CD1c-positive myeloid dendritic cell (primary cell): ENCODE results near the gene LEMD3.

ENCODE experiments used
- DNase-seq: peaks from one replicate; pipeline ENCODE4 v3.0.0-alpha.2; 2016; ENCODE audit errors: extremely low spot score

Gene LEMD3

DNA sequence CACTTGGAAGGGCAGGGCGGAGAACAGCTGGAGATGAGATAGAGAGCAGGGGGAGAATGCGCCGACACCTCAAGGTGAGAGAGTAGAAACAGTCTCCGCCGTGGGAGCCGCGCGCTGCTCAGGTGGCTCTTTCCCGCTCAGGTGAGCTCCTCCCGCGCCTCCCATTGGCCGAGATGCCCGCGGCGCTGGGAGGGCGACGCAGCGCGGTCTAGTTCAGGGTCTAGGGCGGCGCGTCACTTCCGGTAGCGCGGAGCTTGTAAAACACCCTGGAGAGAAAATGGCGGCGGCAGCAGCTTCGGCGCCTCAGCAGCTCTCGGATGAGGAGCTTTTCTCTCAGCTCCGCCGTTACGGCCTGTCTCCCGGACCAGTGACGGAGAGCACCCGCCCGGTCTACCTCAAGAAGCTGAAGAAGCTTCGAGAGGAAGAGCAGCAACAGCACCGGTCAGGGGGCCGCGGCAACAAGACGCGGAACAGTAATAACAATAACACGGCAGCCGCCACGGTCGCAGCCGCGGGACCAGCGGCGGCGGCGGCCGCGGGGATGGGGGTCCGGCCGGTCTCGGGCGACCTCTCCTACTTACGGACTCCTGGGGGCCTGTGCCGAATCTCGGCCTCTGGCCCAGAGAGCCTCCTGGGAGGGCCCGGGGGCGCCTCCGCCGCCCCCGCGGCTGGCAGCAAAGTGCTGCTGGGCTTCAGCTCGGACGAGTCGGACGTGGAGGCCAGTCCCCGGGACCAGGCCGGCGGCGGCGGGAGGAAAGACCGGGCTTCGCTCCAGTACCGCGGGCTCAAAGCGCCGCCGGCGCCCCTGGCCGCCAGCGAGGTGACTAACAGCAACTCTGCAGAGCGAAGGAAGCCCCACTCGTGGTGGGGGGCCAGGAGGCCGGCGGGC is at the start of gene LEMD3:
TSS of gene LEMD3 (plus strand) at position 264 of the 889 bp plus-strand sequence. CDS start at position 278, 14 bp downstream.
- DNase-seq = peak; percentile 95

DNA sequence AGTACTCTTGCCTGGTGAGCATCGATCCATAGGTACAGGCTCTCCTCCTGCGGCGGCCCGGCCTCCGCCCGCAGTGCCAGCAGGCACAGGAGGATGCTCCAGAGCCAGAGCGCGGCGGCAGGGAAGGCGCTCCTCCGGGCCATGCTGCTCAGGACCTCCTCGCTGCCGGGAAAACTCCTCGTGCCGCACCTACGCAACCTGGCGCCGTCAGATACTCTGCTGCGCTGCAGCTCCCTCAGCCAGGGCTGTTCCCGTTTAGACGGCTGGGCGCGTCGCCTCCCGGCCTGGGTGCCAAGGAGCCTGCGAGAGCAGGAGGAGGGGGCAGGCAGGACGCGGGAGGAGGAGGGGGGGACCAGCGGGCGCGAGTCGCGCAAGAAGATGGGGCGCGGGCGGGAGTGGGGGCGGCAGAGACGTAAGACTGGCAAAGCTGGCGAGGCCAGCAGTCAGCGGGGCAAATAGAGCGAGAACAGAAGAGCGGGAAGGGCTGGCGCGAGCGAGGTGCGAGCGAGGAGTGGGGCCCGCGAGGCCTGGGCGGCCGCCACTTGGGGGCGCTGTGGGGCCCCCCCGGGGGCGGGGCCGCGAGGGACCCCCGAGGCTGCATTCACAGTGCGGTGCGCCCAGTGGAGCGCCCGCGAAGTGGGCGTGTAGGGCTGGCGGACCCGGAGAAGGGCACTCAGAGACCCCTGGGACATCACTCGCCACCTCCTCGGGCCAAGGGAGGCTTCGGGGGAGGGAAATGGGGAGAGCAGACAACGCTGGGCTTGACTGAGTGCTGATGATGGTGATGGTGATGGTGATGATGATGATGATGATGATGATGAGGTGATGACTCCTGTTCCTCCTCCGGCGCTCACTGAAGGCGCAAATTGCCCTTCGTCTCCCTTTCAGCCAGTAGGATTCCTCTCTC is 48.1 kb upstream of the LEMD3 start, which contains the start of gene WIF1:
TSS of gene WIF1 (minus strand) at position 257 of the 907 bp plus-strand sequence. CDS start at position 143, 114 bp downstream.
- DNase-seq = peak; percentile 34

DNA sequence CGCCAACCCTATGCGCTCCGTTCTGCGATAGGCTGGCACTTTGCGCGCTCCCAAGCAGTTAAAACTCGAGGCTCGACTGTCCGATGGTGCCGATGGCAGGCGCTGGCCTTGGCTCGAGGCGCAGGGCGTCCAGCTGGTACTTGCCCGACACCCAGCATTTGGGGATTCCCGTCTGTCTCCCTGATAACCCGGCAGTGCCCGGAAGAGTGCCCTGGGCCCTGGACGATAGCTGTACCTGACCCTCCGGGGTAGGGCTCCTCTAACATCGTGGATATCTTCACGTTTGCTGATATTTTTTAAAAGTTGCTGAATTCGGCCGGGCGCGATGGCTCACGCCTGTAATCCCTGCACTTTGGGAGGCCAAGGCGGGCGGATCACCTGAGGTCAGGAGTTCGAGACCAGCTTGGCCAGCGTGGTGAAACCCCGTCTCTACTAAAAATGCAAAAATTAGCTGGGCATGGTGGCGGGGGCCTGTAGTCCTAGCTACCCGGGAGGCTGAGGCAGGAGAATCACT is 47.4 kb upstream of the LEMD3 start:
- DNase-seq = no peak

DNA sequence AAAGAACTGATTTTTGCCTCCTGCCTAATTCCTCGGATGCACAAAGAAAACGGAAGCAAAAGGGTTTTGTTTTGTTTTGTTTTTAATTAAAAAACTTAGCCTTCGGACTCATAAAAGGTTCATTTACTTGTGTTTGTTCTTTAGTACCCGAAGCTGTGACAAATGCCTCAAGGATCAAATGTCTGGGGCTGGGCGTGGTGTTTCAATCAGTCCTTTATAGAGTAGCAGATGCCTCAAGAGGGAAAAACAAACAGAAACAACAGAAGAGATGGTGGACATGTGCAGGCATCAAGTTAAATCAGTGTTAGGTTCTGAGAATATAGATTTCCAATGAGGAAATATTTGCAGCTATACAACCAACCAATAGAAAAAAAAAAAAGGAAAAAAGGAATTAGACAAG is 46.7 kb upstream of the LEMD3 start:
- no peak for DNase-seq

DNA sequence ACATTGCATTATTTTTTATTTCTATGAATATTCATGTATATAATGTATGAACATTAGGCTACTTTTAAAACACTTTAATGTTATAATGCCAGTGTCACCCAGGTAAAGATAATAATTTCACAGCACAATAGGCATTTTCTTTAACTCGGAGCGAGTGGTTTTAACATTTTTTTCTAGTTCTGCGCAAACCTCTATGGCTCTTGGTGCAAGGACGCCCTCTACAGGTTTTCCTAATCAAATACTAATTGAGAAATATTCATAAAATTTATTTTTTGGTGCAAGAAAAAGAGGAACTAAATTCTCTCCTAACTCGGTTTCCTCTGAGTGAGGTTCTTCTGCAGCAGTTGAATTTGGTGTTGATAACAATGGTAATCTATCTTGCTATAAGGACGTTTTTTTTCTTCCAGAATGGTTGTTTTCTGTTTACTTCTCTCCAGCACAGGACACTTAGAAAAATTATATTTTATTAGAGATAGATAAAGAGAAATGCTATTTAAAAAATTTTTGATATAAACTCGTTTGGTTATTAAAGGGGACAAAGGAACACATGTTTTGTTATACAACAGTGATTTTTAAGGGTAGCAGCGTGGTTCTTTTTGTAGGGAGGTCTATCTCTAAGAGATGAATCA is 45.8 kb upstream of the LEMD3 start:
- DNase-seq = peak; percentile 69

DNA sequence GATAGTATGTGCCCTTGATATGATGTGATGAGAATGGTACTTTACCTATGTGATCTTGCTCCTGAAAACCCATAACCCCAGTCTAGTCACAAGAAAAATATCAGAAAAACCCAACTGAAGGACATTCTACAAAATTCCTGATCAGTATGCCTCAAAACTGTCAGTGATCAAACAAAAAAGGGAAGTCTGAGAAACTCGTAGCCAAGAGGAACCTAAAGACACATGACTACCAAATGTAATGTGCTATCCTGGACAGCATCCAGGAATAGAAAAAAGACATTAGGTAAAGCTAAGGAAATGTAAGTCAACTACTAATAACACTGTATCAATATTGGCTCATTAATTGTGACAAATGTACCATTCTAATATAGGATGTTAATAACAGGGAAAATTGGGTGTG is 44.1 kb upstream of the LEMD3 start:
- DNase-seq = peak; percentile 45

DNA sequence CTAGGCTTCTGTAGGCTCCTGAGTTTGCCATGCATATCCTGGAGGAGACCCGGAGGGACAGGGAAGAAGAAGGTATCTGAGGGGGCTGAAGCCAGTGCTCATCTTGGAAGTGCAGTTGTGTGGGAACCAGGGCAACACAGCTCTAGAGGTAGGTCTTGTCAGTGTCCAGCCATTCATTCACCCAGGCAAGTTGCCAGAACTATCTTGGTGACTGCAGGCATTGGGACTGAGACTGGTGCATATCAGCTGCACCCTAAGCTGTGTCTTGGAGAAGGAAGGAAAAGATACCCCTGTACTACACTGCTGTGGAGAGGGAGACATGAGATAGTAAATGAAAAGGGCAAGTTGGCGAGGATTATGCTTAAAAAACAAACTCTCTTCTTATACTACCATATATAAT is 43.4 kb upstream of the LEMD3 start:
- DNase-seq = no peak

DNA sequence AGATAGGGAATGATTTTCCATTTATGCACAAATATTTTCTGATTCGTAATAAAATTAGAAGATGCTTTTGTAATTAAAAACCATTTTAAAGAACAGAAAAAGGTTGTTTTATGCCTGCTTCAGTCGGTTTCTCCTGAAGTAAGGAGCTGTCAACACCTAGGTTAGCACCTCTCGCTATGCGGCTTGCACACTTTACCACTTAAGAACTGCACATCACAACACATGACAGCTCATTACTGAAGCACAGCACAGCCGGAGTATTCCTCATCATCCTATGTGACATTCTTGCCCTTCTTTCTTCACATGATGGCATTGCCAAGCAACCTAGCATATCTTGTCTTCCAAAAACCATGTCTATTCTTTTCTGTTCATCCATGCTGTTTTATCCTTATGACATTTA is 42.9 kb upstream of the LEMD3 start:
- DNase-seq = no peak

DNA sequence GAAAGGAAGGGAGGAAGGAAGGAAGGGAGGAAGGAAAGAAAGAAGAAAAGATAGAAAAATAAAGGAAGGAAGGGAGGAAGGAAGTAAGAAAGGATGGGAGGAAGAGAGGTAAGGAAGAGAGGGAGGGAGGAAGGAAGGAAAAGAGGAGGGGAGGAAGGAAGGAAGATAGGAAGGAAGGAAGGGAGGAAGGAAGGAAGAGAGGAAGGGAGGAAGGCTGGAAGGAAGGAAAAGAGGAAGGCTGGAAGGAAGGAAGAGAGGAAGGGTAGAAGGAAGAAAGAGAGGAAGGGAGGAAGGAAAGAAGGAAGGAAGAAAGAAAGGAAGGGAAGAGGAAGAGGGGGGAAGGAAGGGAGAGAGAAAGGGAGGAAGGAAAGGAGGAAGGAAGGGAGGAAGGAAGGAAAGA is 35.5 kb upstream of the LEMD3 start:
- no peak for DNase-seq

DNA sequence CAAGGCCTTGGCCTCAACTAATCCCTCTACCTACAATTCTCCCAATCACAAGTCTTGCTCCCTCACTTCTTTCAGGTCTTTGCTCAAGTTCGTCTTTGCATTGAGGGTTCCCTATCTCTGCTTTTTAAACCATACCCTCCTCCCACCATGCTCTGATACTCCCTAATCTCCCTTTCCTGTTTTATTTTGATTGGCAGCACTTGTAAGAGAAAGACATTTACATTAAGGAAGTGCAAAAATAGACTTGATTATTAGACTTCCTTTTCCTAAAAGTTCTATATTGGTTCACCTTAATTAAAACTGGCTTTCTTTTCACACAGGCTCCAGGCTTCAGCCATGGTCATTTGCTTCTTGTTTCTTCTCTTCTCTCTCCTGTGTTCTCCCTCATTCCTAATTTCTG is 30.0 kb upstream of the LEMD3 start:
- no peak for DNase-seq

DNA sequence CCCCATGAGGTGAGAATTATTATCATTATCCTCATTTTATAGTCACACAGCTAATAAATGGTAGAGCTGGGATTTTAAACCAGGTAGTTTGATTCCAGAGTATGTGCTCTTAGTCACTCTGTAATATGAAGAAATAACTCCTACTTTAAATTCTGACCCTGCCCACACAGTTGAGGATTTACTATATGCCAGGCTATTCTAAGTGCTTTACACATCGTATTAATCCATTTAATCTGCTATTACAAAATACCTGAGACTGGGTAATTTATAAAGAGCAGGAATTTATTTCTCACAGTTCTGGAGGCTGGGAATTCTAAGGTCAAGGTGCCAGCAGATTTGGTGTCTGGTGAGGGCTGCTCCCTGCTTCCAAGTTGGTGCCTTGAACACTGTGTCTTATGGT is 28.6 kb upstream of the LEMD3 start:
- DNase-seq = no peak

DNA sequence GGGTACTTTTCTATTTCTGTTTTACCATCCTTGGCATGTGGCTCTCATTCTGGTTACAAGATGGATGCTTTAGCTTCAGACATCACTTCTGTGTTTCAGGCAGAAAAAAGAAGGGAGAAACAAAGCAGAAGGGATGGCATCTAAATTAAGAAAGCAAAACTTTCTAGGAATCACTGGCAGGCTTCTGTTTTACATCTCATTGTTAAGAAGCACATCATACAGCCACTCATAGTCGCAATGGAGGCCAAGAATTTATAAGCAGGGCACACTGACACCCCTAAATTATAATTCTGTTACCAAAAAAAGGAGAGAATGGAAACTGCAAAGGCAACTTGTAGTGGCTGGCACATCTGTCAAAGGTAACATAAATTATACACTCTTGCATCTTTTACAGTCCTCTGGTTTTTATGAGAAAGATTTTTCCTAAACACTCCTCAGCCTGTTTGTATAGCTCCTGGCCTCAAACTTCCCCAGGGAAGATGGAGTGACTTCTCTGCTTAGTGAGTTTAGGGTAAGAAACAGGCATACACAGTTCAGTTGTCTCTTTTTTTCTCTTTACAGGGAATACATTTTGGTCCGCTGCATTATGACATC is 22.0 kb upstream of the LEMD3 start:
- no peak for DNase-seq

DNA sequence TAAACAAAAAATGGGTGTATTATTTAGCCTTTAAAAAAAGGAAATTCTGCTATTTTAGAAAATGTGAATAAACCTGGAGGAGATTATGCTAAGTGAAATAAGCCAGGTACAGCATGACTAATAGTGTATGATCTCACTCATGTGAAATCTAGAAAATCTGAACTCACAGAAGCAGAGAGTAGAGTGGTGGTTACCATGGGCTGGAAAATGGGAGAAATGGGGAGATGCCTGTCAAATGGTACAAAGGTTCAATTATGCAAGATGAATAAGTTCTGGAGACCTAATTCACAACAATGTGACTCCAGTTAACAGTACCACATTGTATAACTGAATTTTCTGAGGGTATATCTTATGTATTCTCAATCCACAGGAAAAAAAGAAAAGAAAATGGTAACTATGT is 17.4 kb upstream of the LEMD3 start:
- no peak for DNase-seq

DNA sequence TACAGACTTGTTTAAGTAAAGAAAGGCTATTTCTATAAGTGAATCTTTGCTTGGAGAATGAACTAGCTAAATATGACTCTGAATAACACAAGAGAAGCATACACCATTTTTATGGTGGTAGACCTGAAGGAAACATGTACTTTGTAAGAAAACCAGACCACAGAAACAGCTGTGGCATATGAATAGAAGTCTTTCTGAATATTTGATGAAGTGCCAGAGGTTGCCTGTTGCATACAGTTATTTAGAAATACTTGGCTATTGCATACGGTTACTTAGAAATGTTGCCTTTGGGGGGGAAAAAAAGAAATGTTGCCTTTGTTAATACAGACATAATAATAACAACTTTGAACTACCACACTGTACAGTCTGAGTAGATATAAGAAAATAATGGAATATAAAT is 16.8 kb upstream of the LEMD3 start:
- no peak for DNase-seq

DNA sequence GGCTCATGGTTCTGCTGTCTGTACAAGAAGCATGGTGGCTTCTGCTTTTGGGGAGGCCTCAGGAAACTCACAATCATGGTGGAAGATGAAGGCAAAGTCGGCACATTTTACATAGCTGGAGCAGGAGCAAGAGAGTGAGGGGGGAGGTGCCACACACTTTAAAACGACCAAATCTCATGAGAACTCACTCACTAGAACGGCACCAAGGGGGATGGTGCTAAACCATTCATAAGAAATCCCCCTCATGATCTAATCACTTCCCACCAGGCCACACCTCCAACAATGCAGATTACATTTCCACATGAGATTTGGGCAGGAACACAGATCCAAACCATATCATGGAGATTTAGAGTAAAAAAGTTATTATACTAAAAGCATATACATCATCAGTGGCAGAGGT is 13.6 kb upstream of the LEMD3 start:
- DNase-seq = no peak

DNA sequence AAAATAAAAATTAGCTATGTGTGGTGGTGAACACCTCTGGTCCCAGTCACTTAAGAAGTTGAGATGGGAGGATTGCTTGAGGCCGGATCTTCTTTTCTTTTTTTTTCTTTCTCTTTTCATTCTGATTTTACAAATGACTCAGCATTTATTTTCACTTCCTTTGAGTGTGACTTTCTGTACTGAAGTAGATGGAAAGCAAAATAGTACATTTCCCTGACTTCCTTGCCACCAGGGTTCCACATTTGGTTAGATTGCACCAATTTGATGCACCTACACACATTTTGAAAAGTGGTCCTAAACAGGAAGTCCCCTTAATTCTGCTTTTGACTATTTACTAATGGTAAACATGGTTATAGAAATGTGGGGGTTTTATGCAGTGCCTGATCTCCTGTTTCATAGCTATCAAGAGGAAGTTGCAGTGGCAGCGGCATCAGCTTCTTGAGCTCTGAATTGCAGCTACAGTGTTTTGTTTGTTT is 13.0 kb upstream of the LEMD3 start:
- DNase-seq = peak; percentile 44

DNA sequence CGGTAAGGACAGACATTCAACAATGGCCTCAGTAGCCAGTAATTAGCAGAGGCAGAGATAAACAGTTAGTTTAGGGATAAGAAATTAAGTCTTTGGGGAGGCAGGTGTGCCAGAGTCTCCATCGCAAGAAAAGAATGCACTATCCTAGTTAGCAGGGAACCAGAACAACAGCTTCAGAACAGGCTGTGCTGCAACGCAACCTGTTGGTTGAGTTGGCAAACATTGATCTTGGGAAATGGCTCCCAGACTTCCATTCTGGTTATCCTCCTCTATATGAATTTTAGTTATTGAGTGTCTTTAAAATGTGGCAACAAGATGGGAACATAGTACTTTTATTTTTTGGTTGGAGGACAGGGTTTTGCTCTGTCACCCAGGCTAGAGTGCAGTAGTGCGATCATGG is 12.3 kb upstream of the LEMD3 start:
- DNase-seq = no peak

DNA sequence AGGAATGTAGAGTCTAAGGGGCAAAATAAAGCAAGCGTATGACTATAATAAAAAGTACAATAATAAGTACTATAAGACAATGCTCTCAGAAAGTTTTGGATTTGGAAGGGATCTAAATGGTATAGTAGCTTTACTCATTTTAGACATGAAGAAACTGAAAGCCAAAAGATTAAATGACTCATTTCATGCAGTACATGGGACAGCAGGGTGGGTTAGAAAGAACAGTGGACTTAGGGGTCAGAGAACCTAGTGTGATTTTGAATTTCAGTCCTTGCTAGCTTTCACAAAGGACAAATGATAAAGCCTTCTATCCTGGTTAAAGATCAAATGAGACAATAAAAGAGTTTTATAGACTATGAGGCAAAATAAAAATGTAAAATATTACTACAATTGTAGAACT is 6.8 kb upstream of the LEMD3 start:
- DNase-seq = no peak

DNA sequence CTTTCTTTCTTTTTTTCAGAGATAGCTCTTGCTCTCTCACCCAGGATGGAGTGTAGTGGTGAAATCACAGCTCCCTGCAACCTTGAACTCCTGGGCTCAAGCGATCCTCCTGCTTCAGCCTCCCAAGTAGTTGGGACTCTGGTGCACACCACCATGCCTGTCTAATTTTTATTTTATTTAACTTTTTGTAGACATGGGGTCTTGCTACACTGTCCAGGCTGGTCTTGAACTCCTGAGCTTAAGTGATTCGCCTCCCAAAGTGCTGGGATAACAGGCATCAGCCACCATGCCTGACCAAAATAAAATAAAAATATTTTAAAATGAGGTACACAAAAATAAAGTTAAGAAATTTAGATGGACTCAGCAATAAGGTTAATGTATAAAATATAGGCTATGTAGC is 5.1 kb upstream of the LEMD3 start:
- no peak for DNase-seq

DNA sequence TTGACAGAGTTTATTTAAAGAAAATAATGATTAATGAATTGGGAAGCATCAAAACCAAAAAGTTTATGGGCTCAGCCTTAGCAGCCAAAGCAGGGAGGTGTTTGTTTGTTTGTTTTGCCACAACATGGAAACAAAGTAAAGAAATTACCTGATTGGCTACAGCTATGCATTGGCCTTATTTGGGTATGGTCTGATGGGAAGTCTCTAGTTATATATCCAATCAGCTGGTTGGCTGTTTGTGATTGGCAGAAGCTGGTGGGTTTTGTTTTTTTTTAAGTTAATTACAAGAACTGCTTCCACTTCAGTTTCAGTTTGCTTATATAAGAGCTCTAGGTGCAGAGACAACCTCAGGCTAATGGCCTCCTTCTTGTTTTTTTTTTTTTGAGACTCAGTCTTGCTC is 4.6 kb upstream of the LEMD3 start:
- no peak for DNase-seq

DNA sequence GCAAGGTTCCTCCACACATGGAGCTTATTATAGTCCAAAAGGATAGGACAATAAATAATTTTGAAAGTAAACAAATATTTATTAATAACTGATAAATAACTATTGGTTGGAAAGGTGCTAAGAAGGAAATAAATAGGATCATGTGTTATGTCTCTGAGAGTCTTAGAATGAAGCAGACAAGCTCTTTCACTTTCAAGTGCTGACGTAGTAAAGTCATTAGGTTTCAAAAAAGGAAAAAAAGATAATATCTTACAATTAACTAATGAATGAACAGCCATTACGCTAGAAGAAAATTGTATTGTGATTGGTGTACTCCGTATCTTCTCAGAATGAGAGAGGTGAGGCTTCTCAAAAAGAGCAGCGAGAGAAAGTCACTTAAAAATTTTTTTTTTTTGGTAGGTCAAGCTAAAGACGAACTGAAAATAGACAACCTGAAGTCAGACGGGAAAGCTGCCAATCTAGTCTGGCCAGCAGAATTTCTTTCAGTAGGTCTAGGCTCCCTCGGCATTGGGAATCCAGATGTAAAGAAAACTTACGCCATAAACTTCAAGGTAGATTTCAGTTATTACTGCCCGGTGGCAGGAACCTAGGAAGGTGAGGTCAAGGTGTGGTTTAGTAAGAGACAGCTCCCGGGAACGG is 583 bp upstream of the LEMD3 start:
- peak; percentile 10 for DNase-seq
